GM19035 (cell line): ENCODE measurements around the gene SDK1.
"Not testable (repeated sequence)": the region's sequence is repeated elsewhere in the genome, so short reads cannot be mapped to it uniquely, and the experiment has no call there.

Experiments used
- ATAC-seq: cut with Tn5 transposase; IDR thresholded peaks from one replicate; pipeline ENCODE4 v1.9.1; 2021; ENCODE audit not compliant: unreplicated experiment

Gene SDK1

GRCh38 chr7:4245866-4246470 lies 944.9 kb downstream of the SDK1 start:
- ATAC-seq = no peak

GRCh38 chr7:4246536-4246935 lies 945.5 kb downstream of the SDK1 start:
- no peak for ATAC-seq

- no peak for ATAC-seq
These were observed 946.2 kb downstream of the SDK1 start for GRCh38 chr7:4247106-4247876.

GRCh38 chr7:4248295-4248694 lies 947.2 kb downstream of the SDK1 start:
- no peak for ATAC-seq

- ATAC-seq = no peak
These were observed 948.2 kb downstream of the SDK1 start for GRCh38 chr7:4249241-4249640.

- no peak for ATAC-seq
These were observed 954.3 kb downstream of the SDK1 start for GRCh38 chr7:4255336-4255735.

- ATAC-seq = no peak
These were observed 955.2 kb downstream of the SDK1 start for GRCh38 chr7:4256286-4256685.

GRCh38 chr7:4257146-4258111 lies 956.4 kb downstream of the SDK1 start:
- no peak for ATAC-seq

GRCh38 chr7:4260116-4260515 lies 959.1 kb downstream of the SDK1 start:
- ATAC-seq = not testable (repeated sequence)

GRCh38 chr7:4260867-4261600 lies 960.0 kb downstream of the SDK1 start:
- no peak for ATAC-seq

- no peak for ATAC-seq
These were observed 960.5 kb downstream of the SDK1 start for GRCh38 chr7:4261601-4261960.

GRCh38 chr7:4264206-4264605 lies 963.2 kb downstream of the SDK1 start:
- not testable (repeated sequence) for ATAC-seq

- ATAC-seq = no peak
These were observed 964.0 kb downstream of the SDK1 start for GRCh38 chr7:4265066-4265465.

- no peak for ATAC-seq
These were observed 964.6 kb downstream of the SDK1 start for GRCh38 chr7:4265676-4266075.

GRCh38 chr7:4266270-4267040 lies 965.4 kb downstream of the SDK1 start:
- no peak for ATAC-seq

GRCh38 chr7:4267341-4268039 lies 966.4 kb downstream of the SDK1 start:
- ATAC-seq = no peak

- no peak for ATAC-seq
These were observed 967.3 kb downstream of the SDK1 start for GRCh38 chr7:4268040-4268965.

- no peak for ATAC-seq
These were observed 968.0 kb downstream of the SDK1 start for GRCh38 chr7:4269086-4269485.

- ATAC-seq = no peak
These were observed 968.7 kb downstream of the SDK1 start for GRCh38 chr7:4269746-4270145.
